Measurements from ENCODE around the gene PTPRN2.
"Not testable (repeated sequence)": the region's sequence is repeated elsewhere in the genome, so short reads cannot be mapped to it uniquely, and the experiment has no call there.

The PTPRN2 gene

GRCh38 chr7:158244873-158245723, 342.5 kb downstream of the PTPRN2 start:
- DNase-seq: no peak

- DNase-seq: no peak
Measured at GRCh38 chr7:158244430-158244829, 343.2 kb downstream of the PTPRN2 start.

GRCh38 chr7:158241919-158242318, 345.7 kb downstream of the PTPRN2 start:
- DNase-seq: no peak

GRCh38 chr7:158240801-158241200, 346.8 kb downstream of the PTPRN2 start:
- DNase-seq: no peak

GRCh38 chr7:158239290-158239981, 348.2 kb downstream of the PTPRN2 start:
- DNase-seq: no peak

GRCh38 chr7:158238616-158239289, 348.9 kb downstream of the PTPRN2 start:
- DNase-seq: no peak

GRCh38 chr7:158237672-158238335, 349.8 kb downstream of the PTPRN2 start:
- peak; percentile 36 to 66 for DNase-seq

- no peak for DNase-seq
Measured at GRCh38 chr7:158236400-158236799, 351.2 kb downstream of the PTPRN2 start.

GRCh38 chr7:158235862-158236261, 351.8 kb downstream of the PTPRN2 start:
- no peak for DNase-seq

- no peak for DNase-seq
Measured at GRCh38 chr7:158229945-158230344, 357.7 kb downstream of the PTPRN2 start.

- DNase-seq: peak; percentile 6 to 38
Measured at GRCh38 chr7:158228986-158229385, 358.6 kb downstream of the PTPRN2 start.

- peak in 1 of 2 experiments; percentile 1 for DNase-seq
Measured at GRCh38 chr7:158228131-158228530, 359.5 kb downstream of the PTPRN2 start.

- no peak for DNase-seq
Measured at GRCh38 chr7:158227258-158227984, 360.2 kb downstream of the PTPRN2 start.

- no peak for DNase-seq
Measured at GRCh38 chr7:158216198-158216597, 371.4 kb downstream of the PTPRN2 start.

- no peak for DNase-seq
Measured at GRCh38 chr7:158209435-158209834, 378.2 kb downstream of the PTPRN2 start.

GRCh38 chr7:158206341-158206740, 381.3 kb downstream of the PTPRN2 start:
- no peak for DNase-seq

- DNase-seq: no peak
Measured at GRCh38 chr7:158204453-158204852, 383.2 kb downstream of the PTPRN2 start.

GRCh38 chr7:158203948-158204347, 383.7 kb downstream of the PTPRN2 start:
- DNase-seq: not testable (repeated sequence)

- no peak for DNase-seq
Measured at GRCh38 chr7:158194365-158194900, 393.2 kb downstream of the PTPRN2 start.

GRCh38 chr7:158193446-158193845, 394.2 kb downstream of the PTPRN2 start:
- DNase-seq: no peak

GRCh38 chr7:158192956-158193355, 394.7 kb downstream of the PTPRN2 start:
- no peak for DNase-seq

Measured in NCI-H524 (cell line).